HG02588 (cell line): ENCODE results near the gene SPACA7.
"Not testable (repeated sequence)": the region's sequence is repeated elsewhere in the genome, so short reads cannot be mapped to it uniquely, and the experiment has no call there.

Source experiments
- ATAC-seq: cut with Tn5 transposase; IDR thresholded peaks from one replicate; pipeline ENCODE4 v1.9.1; 2021; ENCODE audit warnings: mild to moderate bottlenecking, moderate library complexity; ENCODE audit not compliant: unreplicated experiment

SPACA7 gene

DNA sequence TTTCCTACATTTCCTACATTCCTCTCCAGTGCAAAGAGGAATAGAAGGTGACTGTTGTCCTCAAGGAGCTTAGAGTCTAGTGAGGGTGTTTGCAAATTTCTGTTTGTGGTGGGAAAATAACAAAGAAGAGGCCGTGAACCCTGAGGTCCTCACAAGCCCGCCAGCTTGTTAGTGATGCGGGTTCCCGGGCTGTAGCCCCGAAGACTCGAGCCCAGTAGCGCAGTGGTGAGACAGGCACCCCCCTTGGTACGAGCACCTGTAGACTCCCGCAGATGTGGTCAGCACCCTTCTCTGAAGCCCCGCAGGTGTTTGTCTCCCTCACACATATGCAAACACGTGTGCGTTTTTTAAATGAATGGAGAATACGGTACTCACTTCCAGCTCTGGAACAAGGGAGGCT lies 26.5 kb upstream of the SPACA7 start:
- no peak for ATAC-seq

DNA sequence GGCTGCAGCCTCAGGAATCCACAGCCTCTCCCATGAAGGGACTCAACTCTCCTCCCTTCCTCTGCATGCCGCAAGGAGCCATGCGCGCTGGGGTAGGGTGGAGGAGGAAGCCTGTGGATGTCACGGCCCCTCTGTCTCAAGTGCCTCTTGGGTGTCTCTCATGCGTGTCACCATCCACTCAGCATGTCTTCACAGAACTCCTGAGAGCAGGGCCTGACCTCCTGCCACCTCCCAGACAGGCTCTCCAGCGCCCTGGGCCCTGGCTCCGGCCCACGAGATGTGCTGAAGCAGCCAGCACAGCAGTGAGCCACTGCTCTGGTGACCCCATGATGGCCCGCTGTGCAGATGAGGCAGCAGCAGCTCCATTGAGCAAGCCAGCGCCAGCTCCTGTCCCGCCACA lies 25.9 kb upstream of the SPACA7 start:
- ATAC-seq: no peak

DNA sequence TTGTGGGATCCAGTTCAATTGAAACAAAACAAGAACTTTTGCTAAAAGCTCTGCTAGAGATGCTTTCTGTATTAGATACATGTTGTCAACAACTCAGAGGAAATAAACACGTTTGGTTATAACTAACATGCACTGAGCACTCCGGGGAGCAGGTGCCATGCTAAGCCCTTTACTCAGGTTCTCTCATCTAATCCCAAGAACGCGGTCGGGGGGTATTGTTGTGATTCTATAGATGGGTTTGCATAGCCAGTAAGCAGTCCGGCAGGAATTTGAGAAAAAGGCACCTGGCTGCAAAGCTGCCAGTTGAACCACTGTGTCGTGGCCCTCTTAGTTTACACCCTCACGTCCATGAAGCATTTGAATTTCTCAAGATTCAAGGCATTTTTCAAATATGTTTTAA lies 24.3 kb upstream of the SPACA7 start:
- ATAC-seq: no peak

DNA sequence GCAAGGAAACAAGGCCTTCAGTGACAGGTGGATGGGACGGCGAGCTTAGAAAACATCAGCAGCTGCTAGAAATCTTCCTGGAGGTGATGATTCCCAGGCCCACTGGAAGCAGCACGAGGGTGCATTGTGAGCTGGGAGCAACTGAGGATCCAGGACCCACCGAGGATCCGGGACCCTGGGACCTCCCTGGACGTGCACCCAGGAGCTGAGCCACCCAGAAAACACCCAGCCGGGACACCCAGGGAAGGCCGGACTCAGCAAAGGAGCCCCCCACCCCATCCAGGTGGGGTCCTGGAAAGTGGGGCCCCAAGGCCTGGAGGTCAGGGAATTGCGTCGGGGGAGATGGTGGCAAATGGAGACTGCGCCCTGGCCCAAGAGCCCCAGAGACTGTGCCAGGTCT lies 22.3 kb upstream of the SPACA7 start:
- ATAC-seq: no peak

DNA sequence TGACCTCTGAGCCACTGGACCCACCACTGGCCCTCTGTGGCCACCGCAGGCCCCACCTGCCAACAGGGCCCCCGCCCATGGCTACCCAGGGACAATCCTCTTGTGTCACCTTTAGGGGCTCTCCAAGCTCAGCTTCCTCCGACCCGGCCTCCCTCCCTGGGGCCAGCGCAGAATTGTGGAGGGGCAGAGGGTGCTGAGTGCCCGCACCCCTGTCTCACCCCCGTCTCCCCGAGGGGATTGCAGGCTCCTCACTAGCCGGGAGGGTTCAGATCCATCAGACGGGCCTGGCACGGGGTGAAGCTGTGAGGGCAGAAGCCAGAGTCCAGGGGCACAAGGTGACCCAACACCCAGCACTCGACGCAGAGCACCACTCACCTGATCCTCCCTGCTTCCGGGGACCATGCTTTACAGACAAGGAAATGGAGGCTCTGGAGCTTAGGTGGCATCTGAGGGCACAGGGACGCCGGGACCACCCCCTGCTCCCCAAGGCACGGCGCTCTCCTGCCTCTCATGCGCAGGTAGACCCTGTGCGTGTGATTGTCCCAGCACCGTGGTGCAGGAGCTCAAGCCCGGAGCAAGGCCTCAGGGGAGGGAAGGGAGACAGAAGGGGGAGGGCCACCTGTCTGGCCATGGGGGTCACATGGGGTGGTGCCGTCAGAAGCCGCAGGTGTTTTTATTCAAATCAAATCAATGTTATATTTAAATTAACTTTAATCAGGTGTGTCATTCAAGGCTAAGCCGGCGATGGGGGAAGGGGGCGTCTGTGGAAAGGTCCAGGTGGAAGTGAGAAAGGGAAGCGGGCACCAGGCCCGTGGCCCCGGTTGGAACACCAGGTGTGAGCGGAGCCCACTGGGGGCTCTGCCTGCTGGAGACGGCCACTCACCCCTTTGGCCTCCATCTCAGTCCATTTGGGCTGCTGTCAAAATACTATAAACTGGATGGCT lies 21.6 kb upstream of the SPACA7 start:
- no peak for ATAC-seq

DNA sequence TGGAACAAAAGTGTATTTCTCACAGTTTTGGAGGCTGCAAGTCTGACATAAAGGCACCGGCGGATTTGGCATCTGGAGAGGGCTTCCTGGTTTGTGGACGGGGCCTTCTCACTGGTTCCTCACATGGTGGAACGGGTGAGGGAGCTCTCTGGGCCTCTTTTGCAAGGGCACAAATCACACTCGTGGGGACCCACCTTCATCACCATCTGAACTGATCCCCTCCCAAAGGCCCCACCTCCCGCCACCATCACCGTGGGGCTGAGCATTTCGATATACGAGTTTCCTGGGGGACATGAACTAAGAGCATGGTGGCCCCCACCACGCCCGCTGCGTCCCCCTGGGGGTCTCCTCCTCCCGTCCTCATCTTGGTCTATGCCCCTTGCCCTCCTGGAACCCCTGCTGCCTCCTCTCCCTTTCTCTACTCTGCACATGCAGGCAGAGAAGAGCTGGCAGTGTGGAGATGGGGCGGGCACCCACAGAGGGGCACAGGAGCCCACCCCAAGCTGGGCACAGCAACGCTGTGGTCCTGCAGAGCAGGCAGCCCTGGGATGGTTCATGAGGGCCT lies 20.8 kb upstream of the SPACA7 start:
- ATAC-seq: no peak

DNA sequence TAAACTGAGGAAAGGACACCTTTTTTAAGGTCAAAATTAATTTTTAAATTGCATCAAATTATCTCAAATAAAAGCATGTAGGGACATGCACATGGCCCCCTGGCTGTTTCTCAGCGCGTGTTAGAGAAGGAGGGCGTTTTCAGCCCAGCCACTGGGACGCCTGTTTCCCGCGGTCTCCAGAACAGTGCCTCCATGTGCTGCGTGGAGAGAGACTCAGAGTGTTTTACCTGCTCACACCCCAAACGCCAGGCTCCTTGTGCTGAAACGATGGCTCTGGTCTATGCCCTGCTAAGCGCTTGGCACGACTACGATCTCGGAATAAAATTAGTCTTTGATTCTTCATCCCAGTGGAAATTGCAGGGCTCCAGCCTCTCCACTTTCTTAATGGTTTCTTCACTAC lies 20.0 kb upstream of the SPACA7 start:
- no peak for ATAC-seq

DNA sequence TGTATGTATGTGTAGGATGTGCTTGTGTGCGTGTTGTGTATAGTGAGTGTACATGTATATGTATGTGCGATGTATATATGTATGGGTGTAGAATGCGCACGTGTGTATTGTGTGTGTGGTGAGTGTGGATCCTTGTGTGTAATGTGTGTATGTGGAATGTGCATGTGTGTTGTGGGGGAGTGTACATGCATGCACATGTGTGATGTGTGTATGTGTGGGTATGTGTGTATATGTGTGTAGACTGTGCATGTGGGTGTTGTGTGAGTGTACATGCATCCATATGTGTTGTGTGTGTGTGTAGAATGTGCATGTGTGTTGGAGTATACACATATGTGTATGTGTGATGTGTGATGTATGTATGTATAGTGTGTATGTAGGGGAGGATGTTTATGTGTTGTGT lies 18.0 kb upstream of the SPACA7 start:
- ATAC-seq: no peak

DNA sequence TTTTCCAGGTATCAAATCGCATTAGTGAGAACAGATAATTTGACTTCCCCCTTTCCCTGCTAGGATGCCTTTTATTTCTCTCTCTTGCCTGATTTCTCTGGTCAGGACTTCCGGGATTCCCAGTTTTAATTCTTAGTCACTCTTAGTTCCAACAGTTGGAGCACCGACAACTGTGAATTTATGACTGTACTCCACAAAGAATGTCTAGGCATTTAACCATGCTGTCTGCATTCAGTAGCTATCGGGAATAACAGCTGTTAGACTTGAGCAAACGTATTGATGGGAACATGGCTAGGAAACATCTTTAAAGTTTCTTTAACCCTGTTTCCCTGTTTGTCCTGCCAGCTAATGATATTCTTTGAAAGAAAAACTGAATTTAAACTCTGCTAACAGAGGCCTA lies 14.1 kb upstream of the SPACA7 start:
- ATAC-seq: no peak

DNA sequence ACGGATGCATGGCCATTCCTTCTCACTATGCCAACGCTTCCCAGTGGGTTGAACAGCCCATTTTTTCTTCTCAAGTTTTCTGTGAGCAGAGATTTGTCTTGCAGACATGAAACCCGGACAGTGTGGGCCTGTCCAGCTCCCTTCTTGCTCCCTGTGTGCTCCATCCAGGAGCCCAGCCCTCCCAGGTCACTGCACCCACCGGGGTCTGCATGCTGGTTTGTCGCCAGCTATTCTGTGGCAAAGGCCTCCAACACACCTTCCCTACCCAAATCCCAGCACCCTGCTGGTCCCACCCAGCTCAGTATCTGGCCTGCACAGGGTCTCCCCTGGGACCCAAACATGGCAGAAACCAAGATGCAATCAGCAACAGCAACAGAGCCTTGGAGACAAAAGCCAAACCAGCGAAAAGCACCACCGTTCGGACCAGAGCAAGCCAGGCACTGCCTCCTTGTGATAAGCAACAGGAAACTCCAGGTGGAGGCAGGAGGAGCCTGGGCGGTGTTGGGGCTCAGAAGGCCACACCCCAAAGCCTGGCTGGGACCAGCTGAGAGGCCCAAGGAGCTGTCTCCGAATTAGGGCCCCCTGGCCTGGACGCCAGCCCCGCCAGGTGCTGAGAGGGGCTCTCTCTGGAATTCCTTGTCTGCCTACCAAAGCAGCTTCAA lies 12.2 kb upstream of the SPACA7 start:
- ATAC-seq: no peak

DNA sequence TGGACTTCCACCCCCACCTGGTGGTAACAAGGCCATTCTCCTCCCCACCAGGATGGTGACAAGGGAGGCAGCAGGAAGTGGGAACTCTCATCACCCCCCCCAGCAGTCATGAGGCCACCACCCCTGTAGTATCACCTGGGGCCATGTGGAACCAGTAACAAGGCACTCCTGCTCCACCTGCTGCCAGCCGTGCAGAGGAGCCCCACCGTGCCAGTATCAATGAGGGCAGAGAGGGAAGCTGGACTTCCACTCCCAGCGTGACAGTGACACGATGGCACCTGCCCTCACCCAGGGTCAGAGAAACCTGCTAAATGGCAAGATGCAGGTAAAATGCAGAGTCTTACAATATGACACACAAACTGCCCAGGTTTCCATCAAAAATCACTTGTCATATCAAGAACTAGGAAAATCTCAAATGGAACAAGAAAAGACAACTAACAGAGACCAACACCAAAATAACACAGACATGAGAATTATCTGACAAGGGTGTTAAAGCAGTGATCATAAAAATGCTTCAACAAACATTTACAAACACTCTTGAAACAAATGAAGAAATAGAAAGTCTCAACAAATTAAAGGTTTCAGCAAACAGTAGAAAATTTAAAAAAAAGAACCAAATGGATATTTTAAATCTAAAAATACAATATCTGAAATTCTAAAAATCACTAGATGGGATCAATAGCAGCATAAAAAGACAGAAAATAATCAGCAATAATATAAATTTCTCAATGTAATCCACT lies 9.1 kb upstream of the SPACA7 start:
- ATAC-seq: no peak

DNA sequence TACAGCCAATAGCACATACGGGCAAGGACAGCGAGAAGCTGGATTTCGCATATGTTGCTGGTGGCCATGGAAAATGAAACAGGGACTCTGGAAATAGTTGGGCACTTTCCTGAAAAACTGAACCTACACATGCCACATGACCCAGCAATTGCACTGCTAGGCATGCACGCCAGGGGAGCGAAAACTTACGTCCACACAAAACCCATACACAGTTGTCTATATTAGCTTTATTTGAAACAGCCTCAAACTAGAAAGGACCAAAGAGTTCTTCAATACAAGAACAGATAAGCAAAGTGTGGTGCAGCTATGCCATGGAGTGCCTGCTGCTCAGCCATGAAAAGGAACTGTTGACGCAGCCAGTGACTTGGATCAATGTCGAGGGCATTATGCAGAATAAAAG lies 7.3 kb upstream of the SPACA7 start:
- ATAC-seq: no peak

DNA sequence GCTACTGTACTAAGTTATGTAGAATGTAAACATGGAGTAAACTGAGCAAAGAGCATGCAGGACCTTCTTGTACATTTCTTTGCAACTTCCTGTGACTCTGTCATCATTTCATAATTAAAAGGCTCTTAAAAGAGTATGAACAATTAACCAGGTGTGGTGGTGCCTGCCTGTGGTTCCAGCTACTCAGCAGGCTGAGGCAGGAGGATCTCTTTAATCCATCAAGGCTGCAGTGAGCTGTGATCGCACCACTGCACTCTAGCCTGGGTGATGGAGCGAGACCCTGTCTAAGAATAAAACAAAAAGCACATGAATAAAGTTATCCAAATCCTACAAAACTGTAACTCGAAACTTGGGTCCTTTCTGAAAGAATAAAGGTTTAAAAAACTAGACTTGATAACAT lies 5.8 kb upstream of the SPACA7 start:
- ATAC-seq: no peak

DNA sequence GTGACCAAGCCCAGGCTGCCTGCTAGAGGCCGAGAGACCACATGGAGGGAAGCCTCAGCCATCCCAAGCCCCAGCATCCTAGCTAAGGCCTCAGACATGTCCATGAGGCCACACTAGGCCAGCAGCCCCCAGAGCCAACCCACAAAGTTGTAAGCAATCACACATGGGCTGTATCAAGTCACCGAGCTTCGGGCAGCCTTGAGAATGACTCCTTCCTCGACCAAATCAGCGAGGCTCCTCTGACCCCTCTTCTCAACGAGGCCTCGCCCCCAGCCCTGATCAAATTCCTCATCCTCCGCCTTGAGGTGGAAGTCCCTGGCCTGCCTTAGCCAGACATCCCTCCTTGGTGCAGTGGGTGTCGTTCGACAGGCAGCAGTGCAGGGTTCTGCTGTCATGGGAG lies 1.9 kb upstream of the SPACA7 start:
- no peak for ATAC-seq

DNA sequence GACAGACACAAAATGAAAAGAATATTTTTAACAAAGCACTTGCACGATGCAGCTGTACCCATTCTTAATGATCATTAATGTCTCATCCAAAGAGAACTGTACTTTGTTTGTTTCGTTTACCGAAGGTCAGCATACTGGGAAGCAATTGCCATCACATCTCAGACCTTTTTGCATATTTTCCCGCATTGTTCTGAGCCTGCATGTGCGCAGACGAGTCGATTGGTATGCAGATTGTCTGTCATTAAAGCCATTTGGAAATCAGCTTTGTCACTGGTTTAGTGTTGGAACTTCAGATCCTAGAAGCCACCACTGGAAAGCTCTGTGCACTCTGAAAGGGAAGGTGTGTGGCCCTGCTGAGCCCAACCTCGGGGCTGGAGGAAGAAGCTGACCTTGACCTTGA lies 15.6 kb downstream of the SPACA7 start:
- ATAC-seq: no peak

DNA sequence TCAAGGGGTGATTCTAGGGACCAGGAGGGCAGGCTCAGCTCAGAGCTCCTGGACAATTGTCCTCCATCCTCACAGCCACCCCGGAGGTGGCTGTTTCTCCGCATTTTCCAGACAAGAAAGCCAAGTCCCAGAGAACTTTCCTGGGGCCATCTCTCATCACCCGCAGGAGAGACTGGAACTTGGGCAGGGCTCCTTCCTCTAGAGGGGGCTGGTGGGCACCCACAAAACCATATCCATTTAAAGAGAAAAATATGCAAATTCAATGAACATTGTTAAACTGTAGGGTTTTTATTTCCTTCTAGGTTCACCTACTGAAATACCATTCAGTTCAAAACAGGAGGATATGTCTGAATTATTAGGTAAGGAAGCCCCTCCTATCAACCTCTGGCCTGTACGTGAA lies 16.6 kb downstream of the SPACA7 start:
- ATAC-seq: no peak

DNA sequence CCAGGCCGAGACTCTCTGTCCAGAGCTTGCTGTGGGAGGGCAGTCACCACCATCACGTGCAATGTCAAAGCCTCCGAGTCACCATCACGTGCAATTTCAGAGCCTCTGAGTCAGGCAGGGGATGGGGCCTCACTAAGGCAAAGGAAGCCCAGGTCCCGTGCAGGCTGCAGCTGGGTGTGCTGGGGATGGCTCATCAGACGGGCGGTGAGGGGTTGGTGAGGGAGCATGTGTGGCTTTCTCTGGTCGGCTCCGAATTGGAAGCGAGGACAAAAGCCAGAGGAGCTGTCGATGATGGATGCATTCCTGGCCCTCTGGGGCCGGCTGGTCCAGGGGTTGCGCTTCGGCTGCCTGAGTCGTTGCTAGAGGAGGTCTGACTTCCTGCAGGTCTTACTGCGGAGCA lies 18.9 kb downstream of the SPACA7 start:
- not testable (repeated sequence) for ATAC-seq

DNA sequence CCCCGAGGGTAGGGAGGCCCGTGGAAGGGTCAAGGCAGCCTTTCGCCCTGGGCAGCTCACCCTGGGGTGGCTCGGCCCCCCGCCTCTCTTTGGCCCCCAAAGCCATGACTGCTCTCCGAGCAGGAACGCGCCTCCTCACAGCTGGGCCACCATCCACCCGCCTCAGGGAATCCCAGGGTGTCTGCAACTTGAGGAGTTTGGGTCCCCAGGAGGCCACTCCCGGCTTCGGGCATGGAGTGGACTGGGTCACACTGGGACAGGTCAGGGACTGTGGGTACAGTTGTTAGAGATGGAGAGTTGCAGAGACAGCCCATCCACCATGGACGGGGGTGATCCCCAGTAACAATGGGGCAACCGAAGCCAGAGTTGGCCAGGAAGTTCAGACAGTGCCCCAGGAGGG lies 19.8 kb downstream of the SPACA7 start:
- ATAC-seq: not testable (repeated sequence)

DNA sequence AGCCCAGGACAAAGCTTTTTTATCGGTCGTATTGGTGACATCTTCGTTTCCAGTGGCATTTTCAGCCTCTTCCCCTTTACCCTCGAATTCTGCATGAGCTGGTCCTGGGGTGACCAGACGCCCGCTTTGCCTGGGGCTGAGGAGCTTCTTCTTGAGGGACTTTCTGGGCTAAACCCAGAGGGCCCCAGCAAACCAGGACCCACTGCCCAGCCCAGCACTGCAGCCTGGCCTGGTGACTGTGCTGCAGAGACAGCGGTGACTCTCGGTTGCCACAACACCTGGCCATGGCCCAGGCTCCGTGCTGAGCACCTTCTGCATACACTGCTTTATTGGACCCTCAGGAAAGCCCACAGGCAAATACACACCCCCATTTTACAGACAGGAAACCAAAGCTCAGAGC lies 21.0 kb downstream of the SPACA7 start:
- ATAC-seq: no peak

DNA sequence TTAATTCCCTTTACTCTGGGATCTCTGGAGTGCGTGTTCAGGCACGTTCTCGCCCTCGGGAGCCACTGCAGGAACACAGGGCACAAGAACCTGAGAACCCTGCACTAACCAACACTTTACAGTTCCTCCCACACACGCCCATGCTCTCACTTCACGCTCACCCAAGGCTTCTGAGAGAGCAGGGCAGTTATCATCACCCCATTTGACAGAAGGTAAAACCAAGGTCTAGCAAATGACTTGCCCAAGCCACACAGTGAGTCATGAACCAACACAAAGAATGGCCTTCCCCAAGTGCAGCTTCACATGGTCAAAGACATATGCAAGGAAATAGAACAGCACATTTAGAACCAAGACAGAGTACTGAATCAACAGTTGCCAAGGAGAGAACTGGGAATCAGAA lies 22.2 kb downstream of the SPACA7 start:
- ATAC-seq: not testable (repeated sequence)

DNA sequence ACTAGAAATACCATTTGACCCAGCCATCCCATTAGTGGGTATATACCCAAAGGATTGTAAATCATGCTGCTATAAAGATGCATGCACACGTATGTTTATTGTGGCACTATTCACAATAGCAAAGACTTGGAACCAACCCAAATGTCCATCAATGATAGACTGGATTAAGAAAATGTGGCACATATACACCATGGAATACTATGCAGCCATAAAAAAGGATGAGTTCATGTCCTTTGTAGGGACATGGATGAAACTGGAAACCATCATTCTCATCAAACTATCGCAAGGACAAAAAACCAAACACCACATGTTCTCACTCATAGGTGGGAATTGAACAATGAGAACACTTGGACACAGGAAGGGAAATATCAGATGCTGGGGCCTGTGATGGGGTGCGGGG lies 33.7 kb downstream of the SPACA7 start:
- not testable (repeated sequence) for ATAC-seq
